HG02623 (cell line): ENCODE measurements around the gene CCPG1.
A peak's percentile ranks its signal among the peaks of the same experiment; 100 is the strongest.
"Not testable (repeated sequence)": the region's sequence is repeated elsewhere in the genome, so short reads cannot be mapped to it uniquely, and the experiment has no call there.

Experiments used
- ATAC-seq: cut with Tn5 transposase; IDR thresholded peaks from one replicate; pipeline ENCODE4 v1.9.1; 2021; ENCODE audit warnings: moderate library complexity; ENCODE audit not compliant: unreplicated experiment

The CCPG1 gene, protein sequence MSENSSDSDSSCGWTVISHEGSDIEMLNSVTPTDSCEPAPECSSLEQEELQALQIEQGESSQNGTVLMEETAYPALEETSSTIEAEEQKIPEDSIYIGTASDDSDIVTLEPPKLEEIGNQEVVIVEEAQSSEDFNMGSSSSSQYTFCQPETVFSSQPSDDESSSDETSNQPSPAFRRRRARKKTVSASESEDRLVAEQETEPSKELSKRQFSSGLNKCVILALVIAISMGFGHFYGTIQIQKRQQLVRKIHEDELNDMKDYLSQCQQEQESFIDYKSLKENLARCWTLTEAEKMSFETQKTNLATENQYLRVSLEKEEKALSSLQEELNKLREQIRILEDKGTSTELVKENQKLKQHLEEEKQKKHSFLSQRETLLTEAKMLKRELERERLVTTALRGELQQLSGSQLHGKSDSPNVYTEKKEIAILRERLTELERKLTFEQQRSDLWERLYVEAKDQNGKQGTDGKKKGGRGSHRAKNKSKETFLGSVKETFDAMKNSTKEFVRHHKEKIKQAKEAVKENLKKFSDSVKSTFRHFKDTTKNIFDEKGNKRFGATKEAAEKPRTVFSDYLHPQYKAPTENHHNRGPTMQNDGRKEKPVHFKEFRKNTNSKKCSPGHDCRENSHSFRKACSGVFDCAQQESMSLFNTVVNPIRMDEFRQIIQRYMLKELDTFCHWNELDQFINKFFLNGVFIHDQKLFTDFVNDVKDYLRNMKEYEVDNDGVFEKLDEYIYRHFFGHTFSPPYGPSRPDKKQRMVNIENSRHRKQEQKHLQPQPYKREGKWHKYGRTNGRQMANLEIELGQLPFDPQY

DNA sequence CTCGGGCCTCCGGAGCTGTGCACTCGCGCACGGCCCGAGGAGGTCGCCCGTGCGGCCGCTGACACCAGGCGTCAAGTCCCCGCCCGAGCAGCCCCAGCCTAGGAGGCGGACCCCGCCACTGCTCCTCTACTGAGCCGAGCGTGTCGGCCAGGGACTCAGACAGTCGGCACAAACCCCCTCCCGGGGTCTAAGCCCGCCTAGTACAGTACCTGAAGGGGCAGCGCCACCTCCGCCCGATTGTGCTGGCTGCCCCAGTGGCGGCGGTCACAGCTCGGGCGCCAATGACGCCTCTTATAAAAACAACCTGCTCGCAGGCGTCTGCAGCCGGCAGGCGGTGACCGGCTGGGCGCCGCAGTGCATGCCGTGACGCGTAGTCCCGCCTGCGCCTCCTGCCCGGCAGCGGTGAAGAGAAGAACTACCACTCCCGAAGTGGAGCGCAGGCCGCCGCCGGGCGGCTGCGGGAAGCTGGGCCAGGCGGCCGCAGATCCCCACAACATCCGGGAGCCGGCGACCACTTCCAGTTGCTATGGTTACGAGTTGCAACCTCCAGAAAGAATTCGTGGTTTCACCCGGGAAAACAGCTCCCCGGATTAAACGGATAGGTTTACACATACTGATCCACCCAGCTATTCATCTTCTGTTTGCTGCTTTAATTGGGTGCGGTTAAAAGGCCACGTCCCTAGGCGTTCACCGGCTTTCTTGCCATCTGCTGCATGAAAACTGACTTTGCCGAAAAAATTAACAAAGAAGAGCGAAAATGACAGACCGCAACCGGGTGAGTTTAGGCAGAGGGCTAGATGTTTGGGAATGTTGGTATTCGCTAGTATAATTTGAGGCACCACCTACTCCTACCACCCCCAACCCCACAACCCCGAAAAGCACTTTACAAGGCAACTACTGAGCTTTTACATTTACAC is at the start of gene CCPG1, which contains the start of gene PIERCE2:
Gene CCPG1, minus strand, starts transcription at position 348 of the 917 bp plus-strand sequence. CDS start 18,935 bp downstream, outside the sequence.
Gene PIERCE2, plus strand, starts transcription at position 484 of the 917 bp plus-strand sequence. Its CDS starts 274 bp downstream, at position 758.
- ATAC-seq: peak; percentile 94

DNA sequence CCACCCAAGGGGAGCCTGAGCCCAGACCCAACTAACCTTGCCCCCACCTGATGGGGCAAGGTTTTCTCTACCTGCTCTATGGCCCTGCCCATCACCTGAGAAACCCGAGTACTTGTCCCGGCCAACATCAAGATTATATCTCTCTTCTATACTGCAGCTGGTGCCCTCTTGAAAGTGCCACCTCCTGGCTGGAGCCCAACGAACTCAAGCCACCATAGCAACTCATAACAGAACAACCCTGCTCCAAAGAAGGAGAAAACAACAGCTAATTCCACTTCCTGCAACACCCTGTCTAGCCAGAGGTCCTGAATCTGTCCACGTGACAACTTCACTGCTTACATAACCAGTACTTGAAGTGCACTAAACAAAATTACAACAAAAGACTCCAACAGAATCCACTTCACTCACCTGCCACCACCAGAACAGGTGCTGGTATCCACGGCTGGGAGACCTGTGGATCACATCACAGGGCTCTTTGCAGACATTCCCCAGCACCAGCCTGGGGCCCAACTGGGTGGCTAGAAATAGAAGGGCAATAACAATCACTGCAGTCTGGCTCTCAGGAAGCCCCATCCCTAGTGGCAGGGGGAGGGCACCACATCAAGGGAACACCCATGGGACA is 49.4 kb upstream of the CCPG1 start:
- no peak for ATAC-seq

DNA sequence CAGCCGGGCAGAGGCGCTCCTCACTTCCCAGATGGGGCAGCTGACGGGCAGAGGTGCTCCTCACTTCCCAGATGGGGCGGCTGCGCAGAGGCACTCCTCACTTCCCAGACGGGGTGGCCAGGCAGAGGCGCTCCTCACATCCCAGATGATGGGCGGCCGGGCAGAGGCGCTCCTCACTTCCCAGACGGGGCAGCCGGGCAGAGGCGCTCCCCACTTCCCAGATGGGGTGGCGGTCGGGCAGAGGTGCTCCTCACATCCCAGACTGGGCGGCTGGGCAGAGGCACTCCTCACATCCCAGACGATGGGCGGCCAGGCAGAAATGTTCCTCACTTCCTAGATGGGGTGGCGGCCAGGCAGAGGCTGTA is 38.9 kb upstream of the CCPG1 start:
- not testable (repeated sequence) for ATAC-seq

DNA sequence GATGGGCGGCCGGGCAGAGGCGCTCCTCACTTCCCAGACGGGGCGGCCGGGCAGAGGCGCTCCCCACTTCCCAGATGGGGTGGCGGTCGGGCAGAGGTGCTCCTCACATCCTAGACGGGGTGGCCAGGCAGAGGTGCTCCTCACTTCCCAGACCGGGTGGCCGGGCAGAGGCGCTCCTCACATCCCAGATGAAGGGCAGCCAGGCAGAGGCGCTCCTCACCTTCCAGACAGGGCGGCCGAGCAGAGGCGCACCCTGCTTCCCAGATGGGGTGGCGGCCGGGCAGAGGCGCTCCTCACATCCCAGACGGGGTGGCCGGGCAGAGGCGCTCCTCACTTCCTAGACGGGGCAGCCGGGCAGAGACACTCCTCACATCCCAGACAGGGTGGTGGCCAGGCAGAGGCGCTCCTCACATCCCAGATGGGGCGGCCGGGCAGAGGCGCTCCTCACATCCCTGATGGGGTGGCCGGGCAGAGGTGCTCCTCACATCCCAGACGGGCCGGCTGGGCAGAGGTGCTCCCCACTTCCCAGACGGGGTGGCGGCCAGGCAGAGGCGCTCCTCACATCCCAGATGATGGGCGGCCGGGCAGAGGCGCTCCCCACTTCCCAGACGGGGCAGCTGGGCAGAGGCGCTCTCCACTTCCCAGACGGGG is 38.3 kb upstream of the CCPG1 start:
- not testable (repeated sequence) for ATAC-seq

DNA sequence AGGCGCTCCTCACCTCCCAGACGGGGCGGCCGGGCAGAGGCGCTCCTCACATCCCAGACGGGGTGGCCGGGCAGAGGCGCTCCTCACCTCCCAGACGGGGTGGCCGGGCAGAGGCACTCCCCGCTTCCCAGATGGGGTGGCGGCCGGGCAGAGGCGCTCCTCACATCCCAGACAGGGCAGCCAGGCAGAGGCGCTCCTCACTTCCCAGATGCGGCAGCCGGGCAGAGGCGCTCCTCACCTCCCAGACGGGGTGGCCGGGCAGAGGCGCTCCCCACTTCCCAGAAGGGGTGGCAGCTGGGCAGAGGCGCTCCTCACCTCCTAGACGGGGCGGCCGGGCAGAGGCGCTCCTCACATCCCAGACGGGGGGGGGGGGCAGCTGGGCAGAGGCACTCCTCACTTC is 37.8 kb upstream of the CCPG1 start:
- ATAC-seq: not testable (repeated sequence)

DNA sequence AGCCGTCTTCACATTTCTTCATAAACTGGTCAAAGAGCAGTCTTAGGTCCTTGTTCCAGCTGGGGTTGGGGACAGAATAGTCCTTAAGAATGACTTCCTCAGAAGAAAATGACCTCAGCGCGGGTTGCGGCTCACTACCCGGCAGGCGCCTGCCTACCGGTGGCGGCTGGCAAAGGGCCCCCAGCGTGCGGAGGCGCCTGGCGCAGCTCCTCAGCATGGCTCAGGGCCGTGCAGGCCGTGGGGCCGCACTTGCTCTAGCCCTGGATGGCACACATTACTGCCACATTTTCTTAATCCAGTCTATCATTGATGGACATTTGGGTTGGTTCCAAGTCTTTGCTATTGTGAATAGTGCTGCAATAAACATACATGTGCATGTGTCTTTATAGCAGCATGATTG is 35.0 kb upstream of the CCPG1 start:
- not testable (repeated sequence) for ATAC-seq

DNA sequence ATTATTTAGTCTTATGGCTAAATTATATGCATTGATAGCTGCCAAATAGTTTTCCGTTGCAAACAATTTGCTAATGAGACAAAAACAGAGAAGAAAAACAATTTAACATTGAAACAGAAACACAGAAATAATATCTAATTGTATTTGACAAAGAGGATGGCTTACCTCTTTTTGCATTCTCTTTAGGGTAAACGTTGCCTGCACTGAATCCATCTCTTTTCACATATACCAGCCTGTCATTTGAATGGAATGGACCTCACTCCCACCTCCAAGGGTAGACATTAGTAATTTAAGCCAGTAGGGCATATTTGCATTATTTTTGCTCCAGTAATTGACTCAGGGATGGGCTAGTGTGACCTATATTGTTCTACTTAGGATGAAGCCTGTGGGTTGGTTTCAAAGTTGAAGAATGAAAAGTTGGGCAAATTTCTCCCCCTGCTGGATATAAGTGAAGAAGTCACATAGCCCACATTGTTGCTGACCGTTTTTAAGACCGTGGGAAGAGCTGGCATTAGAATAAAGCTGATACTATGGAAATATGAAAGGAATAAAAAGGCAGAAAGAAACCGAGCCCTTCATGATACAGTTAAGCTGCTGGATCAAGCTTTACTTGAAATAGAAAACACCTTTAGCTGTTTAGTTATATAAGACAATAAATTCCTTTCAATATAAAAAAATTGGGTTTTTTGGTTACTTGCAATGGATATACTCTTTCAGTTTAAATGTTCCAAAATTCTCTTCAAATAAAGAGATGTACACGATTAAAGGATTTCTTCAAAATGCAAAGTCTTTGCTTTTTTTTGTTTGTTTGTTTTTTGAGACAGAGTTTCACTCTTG is 27.0 kb upstream of the CCPG1 start:
- ATAC-seq: no peak

DNA sequence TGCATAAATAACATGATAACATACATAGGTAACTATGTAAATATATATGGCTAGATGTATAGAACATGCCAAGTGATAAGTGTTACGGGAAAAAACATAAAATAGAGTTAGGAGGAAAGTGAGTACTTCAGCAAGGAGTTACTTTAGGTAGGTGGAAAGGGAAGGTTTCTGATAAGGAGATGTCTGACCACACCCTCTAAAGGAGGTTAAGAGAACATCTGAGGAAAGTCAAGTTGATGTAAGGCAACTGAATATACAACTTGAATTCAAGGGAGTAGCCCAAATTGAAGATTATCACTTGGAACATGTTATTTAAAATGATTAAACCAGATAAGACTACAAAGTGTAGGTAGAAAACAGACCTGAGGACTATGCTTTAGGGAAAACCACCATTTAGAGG is 13.9 kb upstream of the CCPG1 start:
- ATAC-seq: no peak

DNA sequence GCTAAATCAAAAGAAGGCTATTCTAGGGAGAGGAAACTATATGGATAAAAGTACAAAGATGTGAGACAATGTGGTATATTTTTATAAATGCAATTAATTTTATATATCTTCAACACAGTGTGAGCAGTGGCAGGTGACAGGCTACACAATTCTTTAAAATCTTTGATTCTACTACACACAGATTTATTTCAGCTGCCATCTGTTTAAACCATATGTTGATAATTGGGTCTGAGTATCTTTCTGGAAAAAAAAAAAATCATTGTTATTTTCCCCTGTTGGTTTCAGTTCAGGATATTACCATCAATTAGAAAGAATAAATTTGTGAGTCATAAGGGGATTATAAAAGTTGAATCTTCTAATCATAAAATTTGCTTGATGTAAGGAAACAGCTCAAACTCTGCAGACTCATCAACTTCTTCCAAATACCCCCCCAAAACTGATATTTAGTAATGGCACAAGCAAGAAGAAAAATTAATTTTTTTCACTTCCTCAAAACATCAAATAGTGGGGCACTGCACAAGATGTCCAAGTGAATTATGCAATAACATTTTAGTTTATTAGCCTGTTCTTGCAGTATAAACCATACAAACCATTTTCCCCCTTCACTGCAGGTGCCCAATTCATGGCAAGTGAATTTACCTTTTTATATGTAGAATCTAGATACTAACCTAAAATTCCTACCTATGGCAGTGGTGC is 12.2 kb upstream of the CCPG1 start:
- ATAC-seq: no peak

DNA sequence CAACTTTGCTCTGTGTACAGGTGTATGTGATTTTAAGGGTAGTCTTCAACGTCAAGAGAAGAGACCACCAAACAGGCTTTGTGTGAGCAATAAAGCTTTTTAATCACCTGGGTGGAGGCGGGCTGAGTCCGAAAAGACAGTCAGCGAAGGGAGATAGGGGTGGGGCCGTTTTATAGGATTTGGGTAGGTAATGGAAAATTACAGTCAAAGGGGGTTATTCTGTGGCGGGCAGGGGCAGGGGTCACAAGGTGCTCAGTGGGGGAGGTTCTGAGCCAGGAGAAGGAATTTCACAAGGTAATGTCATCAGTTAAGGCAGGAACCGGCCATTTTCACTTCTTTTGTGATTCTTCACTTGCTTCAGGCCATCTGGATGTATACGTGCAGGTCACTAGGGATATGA is 9.5 kb upstream of the CCPG1 start:
- ATAC-seq: not testable (repeated sequence)

DNA sequence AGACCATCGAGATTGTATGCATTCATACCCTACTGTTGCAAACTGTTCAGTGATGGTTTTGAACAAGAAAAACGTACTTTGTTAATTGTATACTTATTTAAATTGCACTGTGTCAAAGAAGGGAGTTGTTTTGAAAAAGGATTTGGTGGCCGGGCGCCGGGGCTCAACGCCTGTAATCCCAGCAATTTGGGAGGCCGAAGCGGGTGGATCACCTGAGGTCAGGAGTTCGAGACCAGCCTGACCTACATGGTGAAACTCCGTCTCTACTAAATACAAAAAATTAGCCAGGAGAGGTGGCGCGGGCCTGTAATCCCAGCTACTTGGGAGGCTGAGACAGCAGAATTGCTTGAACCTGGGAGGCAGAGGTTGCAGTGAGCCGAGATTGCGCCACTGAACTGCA is 817 bp upstream of the CCPG1 start:
- not testable (repeated sequence) for ATAC-seq

DNA sequence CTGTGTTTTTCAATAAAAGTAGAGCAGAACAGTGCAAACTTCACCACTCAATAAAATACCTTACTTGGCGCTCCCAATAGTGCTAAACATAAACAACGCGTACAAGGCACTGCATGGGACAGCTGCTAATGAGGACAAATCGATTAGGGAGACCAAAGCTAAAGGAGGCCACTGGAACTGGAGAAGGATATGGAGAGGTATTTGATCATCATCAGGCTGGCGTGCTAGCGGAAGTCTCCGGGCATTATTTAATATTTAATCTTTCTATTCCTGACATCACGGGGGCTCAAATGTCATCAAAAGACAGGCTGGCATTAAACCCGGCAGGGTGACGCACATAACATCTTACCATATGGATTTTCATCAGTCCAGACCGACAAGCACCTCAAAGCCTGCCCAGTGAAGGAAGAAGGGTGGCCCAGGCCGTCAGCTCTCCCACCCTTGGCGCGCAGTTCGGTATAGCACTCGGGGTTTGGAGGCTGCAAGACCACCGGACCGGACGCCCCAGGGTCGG is 604 bp downstream of the CCPG1 start:
- no peak for ATAC-seq

DNA sequence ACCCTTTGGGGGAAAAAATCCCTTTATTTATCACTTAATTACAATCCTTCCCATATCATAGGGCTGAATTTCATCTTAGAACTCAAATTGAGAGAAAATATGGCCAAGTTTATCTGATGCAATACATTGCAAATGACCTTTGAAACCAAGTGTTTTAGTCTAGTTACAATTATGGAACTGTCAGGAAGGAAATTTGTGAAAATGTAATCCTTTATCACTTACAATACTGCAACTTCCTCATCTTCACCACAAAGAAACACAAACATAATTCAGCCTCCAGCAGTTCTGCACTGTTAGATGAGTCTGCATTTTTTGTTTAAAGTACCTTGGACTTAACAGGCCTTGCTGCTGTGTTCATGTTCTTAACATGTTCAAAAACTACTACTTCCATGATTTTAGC is 4.6 kb downstream of the CCPG1 start:
- ATAC-seq: no peak

DNA sequence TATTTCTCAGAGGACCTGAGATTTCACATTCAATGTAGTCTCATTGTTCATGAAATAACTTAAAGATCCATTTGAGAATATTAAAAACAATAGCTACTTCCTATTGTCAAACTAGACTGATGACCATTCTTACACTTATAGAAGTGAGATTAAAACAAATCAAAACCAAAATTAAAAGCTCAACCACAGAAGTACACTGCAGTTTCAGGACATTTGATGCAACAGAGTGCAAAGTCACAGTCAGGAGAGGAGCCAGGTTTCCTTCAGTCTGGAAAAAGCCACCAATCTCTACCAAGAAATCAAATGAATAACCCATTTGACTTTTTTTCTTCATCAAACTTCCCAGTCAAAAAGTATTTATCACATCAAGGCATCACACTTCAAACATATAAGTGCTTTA is 5.5 kb downstream of the CCPG1 start:
- ATAC-seq: no peak

DNA sequence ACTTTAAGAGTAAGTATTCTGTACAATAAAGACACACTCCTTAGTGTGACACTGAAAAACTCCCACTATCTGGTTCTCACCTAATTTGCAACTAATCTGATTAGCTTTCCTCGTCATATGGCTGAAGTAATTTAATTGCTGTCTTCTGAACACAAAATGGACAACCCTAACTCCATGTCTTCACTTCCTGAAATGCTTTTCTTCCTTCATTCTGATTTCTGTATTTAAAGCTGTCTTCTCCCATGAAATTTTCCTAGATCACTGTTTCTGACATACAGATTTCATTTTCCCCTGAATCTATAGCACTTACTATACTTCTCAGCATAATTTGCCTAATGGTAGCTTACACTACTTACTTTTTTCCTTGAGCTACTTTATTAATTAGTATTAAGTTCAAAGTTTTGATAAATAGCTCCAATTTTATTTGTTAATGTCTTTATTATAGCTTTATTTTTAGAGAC is 6.3 kb downstream of the CCPG1 start:
- ATAC-seq: no peak

DNA sequence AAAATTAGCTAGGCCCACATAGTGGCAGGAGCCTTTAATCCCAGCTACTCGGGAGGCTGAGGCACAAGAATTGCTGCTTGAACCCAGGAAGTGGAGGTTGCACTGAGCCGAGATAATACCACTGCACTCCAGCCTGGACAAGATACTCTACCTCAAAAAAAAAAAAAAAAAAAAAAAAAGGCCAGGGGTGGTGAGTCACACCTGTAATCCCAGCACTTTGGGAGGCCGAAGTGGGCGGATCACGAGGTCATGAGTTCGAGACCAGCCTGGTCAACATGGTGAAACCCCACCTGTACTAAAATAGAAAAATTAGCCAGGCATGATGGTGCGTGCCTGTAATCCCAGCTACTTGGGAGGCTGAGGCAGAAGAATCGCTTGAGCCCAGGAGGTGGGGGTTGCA is 8.1 kb downstream of the CCPG1 start:
- ATAC-seq: not testable (repeated sequence)

DNA sequence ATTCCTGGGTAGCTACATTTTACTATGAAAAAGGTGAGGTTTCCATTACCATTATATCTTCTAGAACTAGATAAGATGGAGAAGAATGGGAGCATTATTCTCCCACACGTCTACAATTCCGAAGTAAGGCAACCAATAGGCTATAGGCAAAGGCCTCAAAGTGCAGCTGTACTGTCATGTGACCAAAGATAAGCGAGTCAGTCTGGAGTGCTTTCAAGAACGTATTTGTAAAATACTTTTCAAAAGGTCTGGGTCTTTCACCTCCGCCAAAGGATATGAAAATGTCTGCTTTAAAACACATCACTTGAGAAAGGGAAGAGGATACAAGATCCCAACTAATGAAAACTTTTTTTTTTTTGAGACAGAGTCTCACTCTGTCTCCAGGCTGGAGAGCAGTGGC is 9.9 kb downstream of the CCPG1 start:
- ATAC-seq: no peak

DNA sequence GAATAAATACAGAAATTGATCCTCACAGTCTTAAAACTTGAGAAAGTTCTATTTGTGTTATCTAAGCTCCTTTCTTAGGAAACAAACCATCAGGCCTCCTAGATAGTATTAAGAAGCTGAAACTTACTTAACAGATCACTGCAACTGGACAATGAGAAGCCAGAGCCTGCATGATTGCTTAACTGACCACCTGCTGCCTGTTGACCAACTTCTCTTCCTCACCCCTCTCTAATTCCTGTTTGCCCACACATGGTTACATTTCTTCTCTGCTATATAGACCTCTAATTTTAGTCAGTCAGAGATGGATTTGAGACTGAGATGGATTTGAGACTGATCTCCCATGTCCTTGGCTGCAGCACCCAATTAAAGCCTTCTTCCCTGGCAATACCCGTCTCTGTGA is 13.5 kb downstream of the CCPG1 start:
- ATAC-seq: no peak
